ENCODE measurements around the gene GNL2. TPM values are rescaled to one million over a fixed set of nuclear protein-coding genes. Genes with fewer than 3 reads are reported as not detected.
A peak's percentile ranks its signal among the peaks of the same experiment; 100 is the strongest.
"Not testable (repeated sequence)": the region's sequence is repeated elsewhere in the genome, so short reads cannot be mapped to it uniquely, and the experiment has no call there.

GNL2 gene
- total RNA-seq, 2 donors from 2014 or later: 15.4 to 22.2 TPM

DNA sequence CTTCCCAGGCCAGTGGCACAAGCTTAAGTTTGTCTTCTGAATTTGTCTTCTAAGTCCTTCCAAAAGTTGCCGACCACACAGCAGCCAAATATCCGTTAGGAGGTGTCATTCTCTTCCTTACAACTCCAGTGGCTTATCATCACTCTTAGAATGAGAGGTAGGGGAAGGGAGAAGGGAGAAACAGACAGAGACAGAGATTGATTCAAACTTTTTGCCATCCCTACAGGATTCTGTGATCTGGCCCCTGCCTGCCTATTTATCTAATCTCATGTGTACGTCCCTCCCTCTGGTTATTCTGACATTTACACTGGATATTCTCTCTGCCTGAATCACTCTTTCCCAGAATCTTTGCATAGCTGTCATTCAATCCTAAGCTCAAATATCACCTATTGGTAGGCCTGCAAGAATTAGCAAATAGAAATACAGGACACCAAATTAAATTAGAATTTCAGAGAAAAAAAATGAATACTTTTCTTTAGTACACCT is 488 bp upstream of the GNL2 start:
- no peak for DNase-seq (ENCODE audit: low spot score)
- Histone ChIP-seq H3K27ac (peak overlapping the region; percentile 69 to 76), H3K9me3 (no peaks in the 10 kb centered on the region), H3K4me3 (peak overlapping the region; percentile 55 to 69), H3K4me1 (peaks cover 0 to 22% of the 10 kb centered on the region in 2 donors), H3K36me3 (peaks cover 15% of the 10 kb centered on the region), H3K27me3 (no peaks in the 10 kb centered on the region)
- TF ChIP-seq, protein P1, sequence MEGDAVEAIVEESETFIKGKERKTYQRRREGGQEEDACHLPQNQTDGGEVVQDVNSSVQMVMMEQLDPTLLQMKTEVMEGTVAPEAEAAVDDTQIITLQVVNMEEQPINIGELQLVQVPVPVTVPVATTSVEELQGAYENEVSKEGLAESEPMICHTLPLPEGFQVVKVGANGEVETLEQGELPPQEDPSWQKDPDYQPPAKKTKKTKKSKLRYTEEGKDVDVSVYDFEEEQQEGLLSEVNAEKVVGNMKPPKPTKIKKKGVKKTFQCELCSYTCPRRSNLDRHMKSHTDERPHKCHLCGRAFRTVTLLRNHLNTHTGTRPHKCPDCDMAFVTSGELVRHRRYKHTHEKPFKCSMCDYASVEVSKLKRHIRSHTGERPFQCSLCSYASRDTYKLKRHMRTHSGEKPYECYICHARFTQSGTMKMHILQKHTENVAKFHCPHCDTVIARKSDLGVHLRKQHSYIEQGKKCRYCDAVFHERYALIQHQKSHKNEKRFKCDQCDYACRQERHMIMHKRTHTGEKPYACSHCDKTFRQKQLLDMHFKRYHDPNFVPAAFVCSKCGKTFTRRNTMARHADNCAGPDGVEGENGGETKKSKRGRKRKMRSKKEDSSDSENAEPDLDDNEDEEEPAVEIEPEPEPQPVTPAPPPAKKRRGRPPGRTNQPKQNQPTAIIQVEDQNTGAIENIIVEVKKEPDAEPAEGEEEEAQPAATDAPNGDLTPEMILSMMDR (IDR thresholded peaks at IDR 0.05): no peak

GRCh38 chr1:37593726-37594125 is 2.0 kb downstream of the GNL2 start:
- H3K36me3 ChIP-seq: peaks cover 39% of the 10 kb centered on the region
- no peaks in the 10 kb centered on the region for H3K9me3 ChIP-seq
- H3K4me3 ChIP-seq: no peak overlapping the region
- TF ChIP-seq, protein P1 (IDR thresholded peaks at IDR 0.05): no peak
- H3K27me3 ChIP-seq: no peaks in the 10 kb centered on the region
- no peak for DNase-seq (ENCODE audit: low spot score)
- peaks cover 0 to 22% of the 10 kb centered on the region in 2 donors for H3K4me1 ChIP-seq
- H3K27ac ChIP-seq: no peak overlapping the region

GRCh38 chr1:37588939-37589338 is 6.8 kb downstream of the GNL2 start:
- DNase-seq (ENCODE audit: low spot score): no peak
- H3K36me3 ChIP-seq: peaks cover 66% of the 10 kb centered on the region
- TF ChIP-seq, protein P1 (IDR thresholded peaks at IDR 0.05): no peak
- no peaks in the 10 kb centered on the region for H3K9me3 ChIP-seq
- H3K27me3 ChIP-seq: no peaks in the 10 kb centered on the region
- H3K4me3 ChIP-seq: no peak overlapping the region
- peaks cover 0 to 5% of the 10 kb centered on the region in 2 donors for H3K4me1 ChIP-seq
- no peak overlapping the region for H3K27ac ChIP-seq

GRCh38 chr1:37584544-37584943 is 11.2 kb downstream of the GNL2 start:
- not testable (repeated sequence) for H3K27ac ChIP-seq; H3K27me3 ChIP-seq; H3K9me3 ChIP-seq; DNase-seq (ENCODE audit: low spot score); H3K4me1 ChIP-seq; H3K4me3 ChIP-seq
- peaks cover 74% of the 10 kb centered on the region for H3K36me3 ChIP-seq

DNA sequence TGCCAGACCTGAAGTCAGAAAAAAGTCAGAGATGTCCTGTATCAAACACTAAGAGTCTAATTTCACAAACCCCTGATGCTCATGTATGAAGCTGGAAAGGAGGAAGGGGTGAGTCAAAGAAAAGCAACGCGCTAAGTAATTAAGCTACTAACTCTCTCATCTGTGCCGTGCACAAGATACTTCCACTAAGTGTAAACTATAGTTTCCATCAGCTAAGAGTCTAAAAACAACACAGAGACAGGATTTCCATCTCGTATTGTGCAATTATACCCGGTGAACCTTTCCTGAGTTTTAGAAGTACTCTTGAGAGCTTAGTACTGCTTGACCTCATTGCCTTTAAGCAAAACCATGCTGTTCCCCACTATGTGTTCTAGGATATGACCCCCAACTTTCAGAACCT is 20.0 kb downstream of the GNL2 start:
- H3K27ac ChIP-seq: no peak overlapping the region

GRCh38 chr1:37574834-37575480 is 20.8 kb downstream of the GNL2 start:
- no peak overlapping the region for H3K4me3 ChIP-seq
- peaks cover 90% of the 10 kb centered on the region for H3K36me3 ChIP-seq
- no peak for DNase-seq (ENCODE audit: low spot score)
- TF ChIP-seq, protein P1 (IDR thresholded peaks at IDR 0.05): no peak
- H3K27me3 ChIP-seq: no peaks in the 10 kb centered on the region
- H3K9me3 ChIP-seq: no peaks in the 10 kb centered on the region
- H3K27ac ChIP-seq: no peak overlapping the region
- H3K4me1 ChIP-seq: no peaks in the 10 kb centered on the region

More for the DNA sequence above, 20.0 kb downstream of the GNL2 start:
- H3K9me3 ChIP-seq: no peaks in the 10 kb centered on the region
- no peaks in the 10 kb centered on the region for H3K4me1 ChIP-seq
- TF ChIP-seq, protein P1 (IDR thresholded peaks at IDR 0.05): no peak
- H3K4me3 ChIP-seq: no peak overlapping the region
- no peak for DNase-seq (ENCODE audit: low spot score)
- no peaks in the 10 kb centered on the region for H3K27me3 ChIP-seq
- peaks cover 90% of the 10 kb centered on the region for H3K36me3 ChIP-seq

All from right atrium auricular region (tissue), 2 donors.